GM18858 (cell line): Measurements from ENCODE around the gene SLC25A45.
"Not testable (repeated sequence)": the region's sequence is repeated elsewhere in the genome, so short reads cannot be mapped to it uniquely, and the experiment has no call there.

Source experiments
- ATAC-seq: cut with Tn5 transposase; IDR thresholded peaks from one replicate; pipeline ENCODE4 v1.9.1; 2021; ENCODE audit not compliant: unreplicated experiment

The SLC25A45 gene

DNA sequence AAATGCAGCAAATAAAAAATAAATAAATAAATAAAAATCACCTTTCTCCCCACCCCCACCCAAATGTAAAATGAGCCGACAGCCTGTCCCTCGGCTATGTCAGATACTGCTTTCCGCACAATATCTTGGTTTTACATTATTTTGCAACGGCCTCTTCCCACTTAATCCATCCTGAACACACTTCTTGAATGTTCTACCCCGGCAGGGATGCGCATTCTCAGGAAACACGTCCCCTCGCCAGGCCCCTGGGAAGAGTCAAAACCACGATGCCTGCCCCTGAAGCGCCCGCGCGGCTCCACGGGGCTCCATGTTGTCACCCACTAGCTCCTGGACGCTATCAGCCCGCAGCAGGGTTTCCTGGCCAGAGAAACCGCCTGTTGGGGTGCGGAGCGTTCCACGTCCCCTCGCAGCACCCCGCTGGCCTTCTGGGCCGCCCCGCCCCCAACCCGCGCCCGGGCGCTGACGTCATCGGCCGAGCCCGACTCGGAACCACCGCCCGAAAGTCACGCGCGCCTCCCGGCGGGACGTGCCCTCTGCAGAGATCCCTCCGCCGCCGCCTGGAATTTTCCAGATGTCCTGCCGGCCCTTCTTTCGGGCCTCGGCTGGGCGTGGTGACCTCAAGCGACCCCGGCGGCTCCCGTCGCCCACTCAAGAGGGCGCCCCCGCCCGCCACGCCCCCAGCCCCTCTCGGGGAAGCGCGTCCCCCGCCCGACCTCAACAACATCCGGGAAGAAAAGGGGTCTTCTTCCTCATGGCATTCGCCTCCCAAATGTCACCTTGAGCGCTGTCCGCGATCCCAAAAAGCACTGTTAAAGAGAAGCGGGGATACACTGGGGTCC, 39.6 kb upstream of the SLC25A45 start:
- no peak for ATAC-seq

DNA sequence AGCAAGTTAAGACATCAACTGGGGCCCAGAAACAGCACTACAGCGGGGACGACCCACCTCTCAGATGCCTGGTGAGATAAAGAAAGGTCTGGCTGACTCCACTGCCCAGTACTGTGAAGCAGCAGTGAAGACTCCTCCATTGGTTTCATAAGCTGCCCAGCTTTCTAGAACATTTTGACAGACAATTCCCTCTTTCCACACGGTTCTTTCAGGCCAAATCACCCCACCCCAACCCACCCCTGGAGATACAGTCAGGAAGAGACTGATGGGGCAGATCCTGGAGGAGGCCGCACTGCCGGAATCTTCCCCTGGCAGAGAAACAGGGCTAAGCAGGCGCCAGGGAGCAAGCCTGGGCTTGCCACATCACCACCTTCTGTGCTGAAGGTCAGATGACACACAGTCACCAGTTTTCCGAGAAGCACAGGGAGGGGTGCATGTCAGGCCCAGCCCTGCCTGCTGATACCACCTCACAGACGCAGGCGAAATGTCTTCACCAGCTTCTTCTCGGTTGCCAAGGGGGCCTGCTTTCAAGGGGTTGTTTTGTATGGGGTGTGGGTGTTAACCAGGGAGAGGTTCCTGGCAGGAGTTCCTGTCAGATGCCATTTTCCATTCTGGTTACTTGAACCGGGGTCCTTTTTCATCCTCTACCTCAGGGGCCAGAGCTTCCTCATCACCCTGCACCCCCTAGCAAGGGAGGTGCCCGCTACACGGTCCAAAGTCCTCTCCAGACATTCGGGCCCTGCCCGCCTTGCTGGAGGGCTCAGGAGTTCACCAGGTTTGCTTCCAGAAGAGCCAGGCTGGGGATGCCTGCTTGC, 38.7 kb upstream of the SLC25A45 start:
- no peak for ATAC-seq

DNA sequence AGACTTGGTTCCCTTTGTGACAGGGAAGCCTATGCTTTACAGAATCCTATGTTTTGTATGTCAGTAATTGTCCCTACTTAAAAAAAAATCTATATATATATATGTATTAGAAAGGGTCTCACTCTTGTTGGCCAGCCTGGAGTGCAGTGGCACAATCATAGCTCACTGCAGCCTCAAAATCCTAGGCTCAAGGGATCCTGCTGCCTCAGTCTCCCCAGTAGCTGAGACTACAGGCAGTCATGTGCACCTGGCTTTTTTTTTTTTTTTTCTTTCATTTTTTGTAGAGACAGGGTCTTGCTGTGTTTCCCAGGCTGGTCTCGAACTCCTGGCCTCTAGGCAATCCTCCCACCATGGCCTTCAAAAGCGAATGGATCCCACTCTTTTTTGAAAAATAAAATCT, 38.1 kb upstream of the SLC25A45 start:
- no peak for ATAC-seq

DNA sequence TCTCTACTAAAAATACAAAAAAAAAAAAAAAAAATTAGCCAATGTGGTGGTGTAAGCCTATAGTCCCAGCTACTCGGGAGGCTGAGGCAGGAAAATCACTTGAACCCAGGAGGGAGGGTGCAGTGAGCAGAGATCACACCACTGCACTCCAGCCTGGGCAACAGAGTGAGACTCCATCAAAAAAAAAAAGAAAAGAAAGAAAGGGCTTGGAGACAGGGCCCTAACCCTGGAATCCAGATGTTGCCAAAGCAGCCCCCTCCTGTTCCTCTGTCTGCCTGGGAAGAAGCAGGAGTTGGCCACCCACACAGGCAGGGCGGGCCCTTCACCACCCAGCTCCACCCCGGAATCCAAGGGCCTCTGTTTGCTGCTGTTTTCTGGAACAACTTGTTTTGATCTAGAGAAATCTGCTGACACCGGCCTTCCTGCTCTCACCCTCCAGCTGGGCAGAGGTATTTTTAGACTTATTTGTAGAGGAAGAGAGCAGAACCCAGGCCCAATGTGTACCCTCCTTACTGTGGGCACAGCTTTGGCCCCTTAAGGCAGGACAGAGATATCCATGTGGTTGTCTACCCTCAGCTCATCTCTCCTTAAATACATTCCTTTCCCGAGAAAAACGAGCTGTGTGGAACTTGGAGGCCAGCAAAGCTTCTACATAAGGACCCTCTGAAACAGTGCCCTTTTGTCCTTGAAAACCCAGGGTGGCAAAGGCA, 37.5 kb upstream of the SLC25A45 start:
- ATAC-seq = no peak

DNA sequence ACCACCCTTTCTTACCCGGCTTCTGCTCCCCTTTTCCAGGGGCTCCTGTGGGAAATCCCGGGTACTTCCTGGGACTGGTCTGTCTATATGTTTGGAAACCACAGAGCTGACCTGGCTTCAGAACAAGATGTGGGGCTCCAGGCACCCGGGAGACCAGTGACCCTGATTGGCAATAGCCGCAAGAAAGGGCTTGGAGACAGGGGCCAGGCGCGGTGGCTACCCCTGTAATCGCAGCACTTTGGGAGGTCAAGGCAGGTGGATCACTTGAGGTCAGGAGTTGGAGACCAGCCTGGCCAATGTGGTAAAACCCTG, 37.0 kb upstream of the SLC25A45 start:
- no peak for ATAC-seq

DNA sequence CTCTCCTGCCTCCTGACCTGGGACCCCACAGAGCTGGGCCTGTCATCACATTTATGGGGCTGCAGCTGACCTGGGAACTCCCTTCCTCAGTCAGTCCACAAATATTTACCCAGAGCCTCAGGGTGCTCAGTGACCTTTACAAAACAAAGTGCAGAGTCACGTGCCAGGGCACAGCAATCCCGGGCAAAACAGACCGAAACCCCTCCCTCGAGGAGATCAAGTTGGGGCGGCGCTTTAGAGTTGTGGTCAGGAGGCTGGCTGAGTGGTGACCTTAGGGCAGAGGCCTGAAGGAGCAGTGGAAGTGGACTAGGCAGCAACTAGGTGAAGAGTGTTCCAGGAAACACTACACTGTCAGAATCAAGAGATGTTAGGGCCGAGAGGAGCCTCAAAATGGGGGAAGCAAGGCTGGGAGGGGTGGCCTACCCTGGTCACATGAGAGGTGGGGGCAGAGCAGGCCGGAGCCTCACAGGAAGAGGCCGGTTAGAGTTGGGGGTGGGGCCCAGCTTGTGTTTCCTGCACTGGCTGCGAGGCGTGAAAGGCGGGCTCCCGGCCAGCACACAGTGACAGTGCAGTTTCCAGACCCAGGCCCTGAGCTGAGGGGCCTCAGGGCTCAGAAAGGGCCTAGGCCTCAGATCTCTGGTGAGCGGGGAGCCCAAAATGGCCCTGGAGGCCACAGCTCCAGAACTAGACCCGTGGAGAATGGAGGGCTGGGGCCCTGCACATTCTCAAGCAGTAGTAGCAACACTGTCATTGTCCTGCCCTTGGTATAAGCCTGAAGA, 36.4 kb upstream of the SLC25A45 start:
- ATAC-seq = peak; percentile 22

DNA sequence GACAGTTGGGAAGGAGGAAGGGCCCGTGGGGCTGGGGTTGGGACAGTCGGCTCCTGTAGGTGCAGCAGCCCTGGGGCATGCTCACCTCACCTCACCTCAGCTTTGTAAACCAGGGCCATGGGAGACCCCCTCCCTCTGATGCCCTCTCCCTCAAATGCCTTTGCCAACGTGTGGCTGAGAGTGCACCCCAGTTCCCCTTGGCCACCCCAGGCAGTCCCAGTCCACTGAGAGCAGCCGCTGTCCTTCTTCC, 35.9 kb upstream of the SLC25A45 start:
- ATAC-seq = no peak

DNA sequence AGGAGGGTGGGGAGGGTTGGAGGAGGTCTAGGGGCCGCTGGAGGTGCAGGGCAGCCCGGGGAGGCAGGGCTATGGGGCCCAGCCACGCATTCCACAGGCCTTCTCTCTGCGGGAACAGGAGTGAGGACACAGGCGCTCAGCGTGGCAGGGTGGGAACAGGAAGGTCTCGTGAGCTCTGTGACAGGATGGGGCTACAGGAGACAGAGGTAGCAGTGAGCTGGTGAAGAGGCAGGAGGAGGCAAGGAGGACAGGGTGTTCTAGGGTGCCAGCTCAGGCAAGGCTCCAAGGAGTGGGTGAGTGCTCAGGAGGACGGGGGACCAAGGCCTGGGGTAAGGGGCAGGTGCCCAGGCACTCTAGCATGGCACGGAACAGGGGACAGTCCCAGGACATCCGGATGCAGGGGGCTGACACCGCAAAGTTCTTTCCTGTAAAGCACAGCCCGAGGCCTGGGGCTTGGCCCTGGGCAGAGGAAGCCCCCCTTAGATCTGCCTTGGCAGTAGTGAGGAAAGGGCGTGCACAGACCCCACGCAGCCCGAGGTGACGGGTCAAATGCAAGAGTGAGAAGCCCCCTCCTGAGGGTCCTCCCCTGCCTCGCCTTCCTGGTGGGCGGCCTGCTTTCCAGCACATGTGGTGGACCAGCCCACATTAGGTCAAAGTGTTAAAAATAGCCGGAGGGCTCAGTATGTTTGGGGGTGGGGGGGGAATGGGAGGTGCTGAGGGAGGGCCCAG, 35.4 kb upstream of the SLC25A45 start:
- no peak for ATAC-seq

DNA sequence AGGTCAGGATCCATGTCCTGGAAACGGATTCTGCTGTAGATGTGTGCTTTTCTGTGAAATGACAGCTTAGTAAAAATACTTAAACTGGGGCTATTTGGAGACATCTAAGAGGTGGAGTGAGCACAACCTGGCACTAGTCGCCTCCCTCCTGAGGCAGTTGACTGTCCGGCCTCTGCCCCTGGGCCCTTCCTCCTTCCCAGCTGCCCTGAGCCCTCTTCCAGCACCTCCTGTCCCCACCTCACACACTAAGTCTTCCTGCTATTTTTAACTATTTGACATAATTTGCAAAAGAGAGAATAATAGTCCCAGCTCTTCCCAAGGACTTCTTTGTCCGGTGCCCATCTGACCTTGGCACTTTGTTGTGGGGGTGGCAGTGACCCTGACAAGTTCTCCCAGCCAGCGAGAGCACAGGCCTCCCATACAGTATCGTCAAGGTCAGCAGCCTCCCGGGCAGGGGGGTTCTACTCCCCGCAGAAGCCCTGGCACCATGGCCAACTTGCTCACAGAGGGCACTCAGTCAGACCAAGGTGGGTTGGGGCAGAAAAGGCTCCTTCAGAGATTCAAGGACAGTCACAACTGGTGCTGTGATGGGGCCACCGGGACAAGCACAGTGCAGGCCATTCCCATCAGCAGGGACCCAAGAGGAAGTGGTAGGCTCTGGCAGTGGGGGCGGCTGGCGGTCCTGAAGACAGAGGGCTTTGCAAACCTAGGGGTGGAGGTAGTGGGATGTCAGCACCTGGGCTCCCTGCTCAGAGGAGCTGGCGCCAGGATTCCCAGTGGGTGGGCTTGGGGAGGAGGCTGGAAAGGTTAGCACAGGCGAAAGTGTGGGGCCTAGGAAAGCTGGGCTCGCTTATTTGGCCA, 34.6 kb upstream of the SLC25A45 start:
- ATAC-seq = no peak

DNA sequence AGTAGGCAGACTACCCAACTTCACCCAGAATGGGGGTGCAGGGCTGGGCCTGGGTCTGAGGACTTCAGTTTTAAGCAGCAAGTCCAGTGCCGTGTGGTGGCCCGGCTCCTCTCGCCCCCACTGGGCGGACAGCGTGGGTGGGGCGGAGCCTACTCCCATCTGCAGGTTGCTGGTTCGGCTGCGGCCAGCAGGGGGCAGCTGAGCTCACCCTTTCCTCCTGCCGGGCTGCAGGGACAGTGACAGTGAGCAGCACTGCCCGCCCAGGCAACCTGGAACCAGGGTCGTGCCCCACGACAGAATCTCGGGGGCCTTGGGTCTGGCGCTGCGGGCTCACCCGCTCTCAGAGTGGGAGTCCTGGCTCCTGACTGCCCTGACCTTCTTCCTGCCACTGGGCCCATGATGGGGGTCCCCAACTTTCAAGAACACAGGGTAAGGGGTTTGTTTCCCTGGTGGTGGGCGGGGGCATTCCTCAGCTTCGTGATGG, 33.9 kb upstream of the SLC25A45 start:
- ATAC-seq = peak; percentile 36

DNA sequence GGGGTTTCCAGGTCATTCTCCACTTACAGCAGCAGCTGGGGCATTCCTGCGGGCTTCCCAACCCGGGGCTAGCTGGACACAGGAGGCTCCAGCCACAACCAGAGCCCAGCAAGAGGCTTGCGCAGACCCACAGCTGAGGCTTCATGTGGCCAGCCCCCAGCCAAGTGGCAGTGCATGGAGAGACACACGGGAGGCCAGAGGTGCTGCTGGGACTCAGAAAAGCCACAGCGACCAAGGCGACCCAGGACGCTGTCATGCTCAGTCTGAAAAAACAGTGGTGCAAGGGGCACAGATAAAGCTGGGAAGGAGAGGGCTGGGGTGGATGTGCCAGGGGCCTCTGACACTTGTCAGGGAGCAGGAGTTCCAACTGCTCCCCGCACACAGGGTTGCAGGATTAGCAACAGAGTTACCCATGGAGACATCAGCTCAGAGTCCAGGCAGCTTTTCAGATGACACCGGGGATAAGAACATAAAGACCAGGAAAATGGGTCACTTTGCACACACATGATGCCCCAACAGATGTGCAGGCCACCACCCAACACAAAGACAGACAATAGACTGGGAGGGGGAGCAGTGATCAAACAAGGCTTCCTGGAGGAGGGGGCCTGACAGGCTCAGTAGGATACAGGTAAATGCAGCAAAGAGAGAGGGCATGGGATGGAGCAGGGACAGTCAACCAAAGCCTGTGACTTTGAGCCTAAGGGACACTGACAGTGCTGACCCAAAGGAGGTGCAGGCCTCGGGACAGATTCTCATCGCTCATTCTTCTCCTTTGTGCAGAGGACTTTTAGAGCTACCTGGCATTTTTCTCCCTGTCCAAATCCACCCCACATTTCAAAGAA, 33.3 kb upstream of the SLC25A45 start:
- ATAC-seq = no peak

DNA sequence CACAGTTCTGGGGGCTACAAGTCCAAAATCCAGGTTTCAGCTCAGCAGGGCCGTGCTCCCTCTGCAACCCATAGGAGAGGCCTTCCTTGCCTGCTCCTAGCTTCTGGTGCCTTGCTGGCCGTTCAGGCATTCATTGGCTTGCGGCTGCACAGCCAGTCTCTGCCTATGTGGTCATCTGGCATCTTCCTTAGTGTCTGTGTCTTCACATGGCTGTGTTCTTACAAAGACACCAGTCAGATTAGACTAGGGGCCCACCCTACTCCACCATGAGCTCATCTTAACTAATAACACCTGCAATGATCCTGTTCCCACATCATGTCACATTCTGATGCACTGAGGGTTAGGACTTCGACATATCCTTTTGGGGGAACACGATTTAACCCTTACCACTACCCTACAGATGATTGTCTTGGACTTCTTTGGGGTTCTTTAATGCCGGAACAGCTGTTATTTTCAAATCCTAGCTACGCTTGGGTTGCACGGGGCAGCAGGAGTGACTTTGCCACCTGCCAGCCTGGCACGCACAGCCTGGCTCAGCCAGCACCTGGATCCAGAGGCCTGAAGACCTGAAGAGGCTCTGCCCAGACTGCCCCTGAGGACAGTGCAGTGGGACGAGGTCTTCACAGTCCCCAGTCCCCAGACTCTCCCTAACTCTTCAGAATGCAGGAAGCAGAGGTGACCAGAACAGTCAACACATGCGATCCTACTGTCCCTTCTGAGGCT, 32.5 kb upstream of the SLC25A45 start:
- no peak for ATAC-seq

DNA sequence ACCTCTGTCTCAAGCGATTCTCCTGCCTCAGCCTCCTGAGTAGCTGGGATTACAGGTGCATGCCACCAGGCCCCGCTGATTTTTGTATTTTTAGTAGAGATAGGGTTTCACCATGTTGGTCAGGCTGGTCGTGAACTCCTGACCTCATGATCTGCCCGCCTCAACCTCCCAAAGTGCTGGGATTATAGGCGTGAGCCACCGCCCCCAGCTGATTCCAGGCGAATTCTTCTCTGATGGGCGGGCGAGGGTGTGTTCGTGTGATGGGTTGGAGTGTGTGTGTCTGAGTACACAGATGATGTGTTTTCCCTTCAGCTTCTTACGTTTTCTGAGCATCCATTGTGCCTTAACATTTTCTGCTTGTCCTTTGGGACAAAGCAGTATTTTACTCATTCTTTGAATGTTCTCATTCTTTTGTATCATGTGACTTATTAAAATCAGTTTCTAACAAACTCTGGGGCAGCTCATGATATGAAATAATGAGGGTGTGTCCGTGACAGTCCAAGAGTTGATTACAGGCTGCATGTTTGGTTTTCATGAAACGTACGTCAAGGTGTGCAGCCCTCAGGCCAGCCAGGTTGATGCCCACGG, 30.7 kb upstream of the SLC25A45 start:
- ATAC-seq = not testable (repeated sequence)

DNA sequence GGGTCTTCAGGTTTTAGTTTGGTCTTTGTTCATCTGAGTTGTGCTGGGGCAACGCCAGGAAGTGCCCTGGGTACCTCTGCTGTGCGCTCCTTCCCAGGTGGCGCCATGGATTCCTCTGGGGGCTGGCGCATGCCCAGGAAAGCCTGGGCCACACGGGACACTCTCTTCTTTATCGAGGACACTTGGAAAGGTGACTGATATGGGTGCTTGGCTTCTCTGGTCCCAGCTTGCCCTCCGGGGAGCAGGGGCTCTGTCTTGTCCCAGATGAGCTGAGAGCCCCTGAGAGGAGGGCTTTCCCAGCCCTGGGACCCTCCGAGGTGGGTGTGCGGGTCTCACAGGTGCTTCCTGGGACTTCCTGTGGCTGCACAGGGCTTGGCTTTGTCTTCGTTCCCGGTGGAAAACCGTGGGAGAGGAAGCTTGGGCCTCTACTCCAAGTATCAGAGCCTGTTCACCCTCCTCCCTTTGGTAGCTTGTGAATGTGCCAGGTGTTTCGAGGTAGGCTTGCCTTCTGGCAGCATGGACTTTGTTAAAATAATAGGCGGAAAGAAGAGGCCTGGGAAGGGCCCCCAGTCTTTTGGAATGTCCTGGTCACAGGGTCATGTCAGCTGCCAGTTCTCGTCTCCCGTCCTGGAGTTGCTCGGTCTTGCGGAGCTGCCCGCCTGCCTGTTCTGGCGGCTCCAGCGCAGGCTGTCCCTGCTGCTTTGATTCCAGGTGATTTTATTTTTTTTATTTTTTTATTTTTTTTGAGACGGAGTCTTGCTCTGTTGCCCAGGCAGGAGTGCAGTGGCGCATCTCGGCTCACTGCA, 30.0 kb upstream of the SLC25A45 start:
- no peak for ATAC-seq

DNA sequence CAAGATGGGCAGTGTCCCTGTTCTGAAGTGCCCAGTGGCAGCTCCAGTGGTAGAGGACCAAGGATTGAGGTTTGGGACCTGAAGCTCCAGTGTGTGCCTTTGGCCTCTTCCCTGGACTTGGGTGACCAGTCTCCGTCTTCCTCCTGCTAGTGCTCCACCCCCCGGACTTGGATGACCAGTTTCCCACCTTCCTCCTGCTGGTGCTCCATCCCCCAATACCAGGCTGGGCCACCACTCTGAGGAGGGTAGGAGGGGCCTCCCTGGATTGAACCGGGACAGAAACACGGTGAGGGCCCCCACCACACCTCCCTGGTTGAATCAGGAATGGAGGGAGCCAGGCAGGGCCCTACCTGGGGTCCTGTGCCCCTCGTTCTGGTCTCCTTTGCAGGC, 29.2 kb upstream of the SLC25A45 start:
- no peak for ATAC-seq

DNA sequence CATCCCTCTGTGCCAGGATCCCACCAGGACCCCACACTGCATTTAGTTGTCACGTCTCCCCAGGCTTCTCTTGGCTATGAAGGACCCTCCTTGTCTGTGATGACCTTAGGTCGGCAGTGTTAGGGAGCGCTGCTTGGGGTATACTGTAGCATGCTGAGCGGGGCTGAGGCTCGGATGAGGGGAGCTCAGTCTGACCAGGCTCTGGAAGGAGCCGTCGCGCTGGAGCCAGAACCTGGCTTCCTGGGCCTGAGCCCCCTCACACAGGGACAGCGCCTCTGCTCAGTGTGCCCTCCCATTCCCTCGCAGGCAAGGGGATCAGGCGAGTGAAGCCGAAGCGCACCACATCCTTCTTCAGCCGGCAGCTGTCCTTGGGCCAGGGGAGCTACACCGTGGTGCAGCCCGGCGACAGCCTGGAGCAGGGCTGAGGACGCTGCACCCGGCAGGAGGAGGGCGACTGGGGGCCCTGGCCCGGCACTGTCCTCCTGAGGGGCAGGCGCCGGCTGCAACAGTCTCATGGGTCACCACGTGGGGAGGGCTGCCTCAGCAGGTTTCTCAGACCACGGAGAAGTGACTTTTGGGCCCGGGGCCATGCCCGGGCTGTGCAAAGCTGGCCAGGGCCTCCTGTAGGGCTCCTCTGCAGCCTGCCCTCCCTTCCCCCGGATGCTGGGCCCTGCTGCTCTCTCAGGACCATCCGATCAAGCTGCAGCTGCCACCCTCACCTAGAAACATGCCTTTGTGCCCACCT, 28.7 kb upstream of the SLC25A45 start:
- no peak for ATAC-seq
